Measurements from ENCODE around the gene NRG4. TPM values are rescaled to one million over a fixed set of nuclear protein-coding genes. Genes with fewer than 3 reads are reported as not detected.

NRG4 gene
- polyA plus RNA-seq, 1 donor from 2014 or later = 1.4 TPM

- TF ChIP-seq REST (IDR thresholded peaks at IDR 0.05; ENCODE audit: borderline replicate concordance) (no peak), SMC3 (conservative IDR thresholded peaks at IDR 0.05; ENCODE audit: poor library complexity) (no peak), POLR2AphosphoS5 (IDR thresholded peaks at IDR 0.05) (no peak)
- Histone ChIP-seq H3K4me2 (ENCODE audit: low read length) (no peak overlapping the region), H3K79me2 (replicated peaks; ENCODE audit: insufficient read depth, low read length) (no peaks in the 10 kb centered on the region), H3K9ac (ENCODE audit: low read length) (no peak overlapping the region), H3K9me2 (ENCODE audit: insufficient read depth, low read length) (no peaks in the 10 kb centered on the region), H3K27ac (ENCODE audit: low read length) (no peak overlapping the region), H3K36me3 (ENCODE audit: insufficient read depth, low read length) (peaks cover 7% of the 10 kb centered on the region), H3K9me3 (ENCODE audit: low read length) (no peaks in the 10 kb centered on the region), H3F3A (ENCODE audit: insufficient read depth, low read length, poor library complexity, severe bottlenecking) (no peaks in the 10 kb centered on the region), H2AFZ (ENCODE audit: low read depth, low read length) (no peak overlapping the region), H3K27me3 (ENCODE audit: insufficient read depth, low read depth, low read length) (no peaks in the 10 kb centered on the region), H4K20me1 (ENCODE audit: insufficient read depth) (no peaks in the 10 kb centered on the region), H3K4me3 (ENCODE audit: low read length) (no peak overlapping the region)
Measured at GRCh38 chr15:75943713-75944215, 68.5 kb downstream of the NRG4 start.

GRCh38 chr15:75943246-75943645, 69.0 kb downstream of the NRG4 start:
- Histone ChIP-seq H3K79me2 (replicated peaks; ENCODE audit: insufficient read depth, low read length) (no peaks in the 10 kb centered on the region), H3K4me2 (ENCODE audit: low read length) (no peak overlapping the region), H3K27me3 (ENCODE audit: insufficient read depth, low read depth, low read length) (no peaks in the 10 kb centered on the region), H2AFZ (ENCODE audit: low read depth, low read length) (no peak overlapping the region), H3K9me3 (ENCODE audit: low read length) (no peaks in the 10 kb centered on the region), H3F3A (ENCODE audit: insufficient read depth, low read length, poor library complexity, severe bottlenecking) (no peaks in the 10 kb centered on the region), H3K4me3 (ENCODE audit: low read length) (no peak overlapping the region), H4K20me1 (ENCODE audit: insufficient read depth) (no peaks in the 10 kb centered on the region), H3K9ac (ENCODE audit: low read length) (no peak overlapping the region), H3K36me3 (ENCODE audit: insufficient read depth, low read length) (peaks cover 7% of the 10 kb centered on the region), H3K27ac (ENCODE audit: low read length) (no peak overlapping the region), H3K9me2 (ENCODE audit: insufficient read depth, low read length) (no peaks in the 10 kb centered on the region)
- TF ChIP-seq EP300 (conservative IDR thresholded peaks at IDR 0.05; ENCODE audit: poor library complexity, severe bottlenecking) (no peak), SMC3 (conservative IDR thresholded peaks at IDR 0.05; ENCODE audit: poor library complexity) (no peak), CTCF (IDR thresholded peaks at IDR 0.05; ENCODE audit: poor library complexity, severe bottlenecking) (no peak), MXI1 (conservative IDR thresholded peaks at IDR 0.05; ENCODE audit: poor library complexity, severe bottlenecking) (no peak), REST (IDR thresholded peaks at IDR 0.05; ENCODE audit: borderline replicate concordance) (no peak), EZH2 (IDR thresholded peaks at IDR 0.05; ENCODE audit: borderline replicate concordance, insufficient read depth, low read length, poor library complexity, severe bottlenecking) (no peak), POLR2AphosphoS5 (IDR thresholded peaks at IDR 0.05) (no peak), TAF1 (IDR thresholded peaks at IDR 0.05; ENCODE audit: low read depth) (no peak), RAD21 (conservative IDR thresholded peaks at IDR 0.05) (no peak)

Data from neural cell (in vitro differentiated cells).